B cell (primary cell): ENCODE results near the gene CYP4A22. TPM values are rescaled to one million over a fixed set of nuclear protein-coding genes. Genes with fewer than 3 reads are reported as not detected.
"Not testable (repeated sequence)": the region's sequence is repeated elsewhere in the genome, so short reads cannot be mapped to it uniquely, and the experiment has no call there.

ENCODE experiments used
- ATAC-seq: fragments of 200-7000 bp; cut with Tn5 transposase; one replicate; pipeline ENCODE4 v1.10.0; 2021; ENCODE audit warnings: low read depth, mild to moderate bottlenecking, moderate number of reproducible peaks, moderate library complexity
- CTCF ChIA-PET: fragments of 350-600 bp; sonication (Branson Sonifier 250); formaldehyde crosslinking; loops from one replicate; lab custom pipeline; 2021; ENCODE audit warnings: antibody characterized with exemption, inconsistent platforms; lab: Charles Lee
- POLR2A ChIA-PET: fragments of 350-600 bp; sonication (Branson Sonifier 250); formaldehyde crosslinking; loops from one replicate; lab custom pipeline; 2021; ENCODE audit warnings: antibody characterized with exemption; lab: Charles Lee
- DNase-seq: peaks from one replicate; pipeline ENCODE4 v3.0.0; 2013
- H2AFZ ChIP-seq: 2 replicates; pipeline ENCODE4 v1.6.1; 2012; ENCODE audit warnings: mild to moderate bottlenecking, low read depth, low read length; ENCODE audit not compliant: insufficient read depth, poor library complexity, severe bottlenecking
- H3K27ac ChIP-seq, 2 donors: 1 replicate in 1 of 2; 2 replicates in 1 of 2; pipeline ENCODE4 v1.5.1; 2012 to 2013; ENCODE audit warnings: low read length in 2 of 2, mild to moderate bottlenecking in 2 of 2, moderate library complexity in 1 of 2
- H3K27me3 ChIP-seq, 4 experiments: fragments of 200-600 bp in 1 of 4; sonication (generic) in 1 of 4; replicated peaks in 1 of 4; 1 replicate in 2 of 4; 2 replicates in 2 of 4; pipeline versions ENCODE4 v1.6.1 to v1.7.0; 2013 to 2016; ENCODE audit warnings: low read length in 3 of 4, mild to moderate bottlenecking in 2 of 4, mixed read lengths in 1 of 4, moderate library complexity in 1 of 4; ENCODE audit not compliant: insufficient read depth in 4 of 4, control insufficient read depth in 3 of 4; ENCODE audit errors: control extremely low read depth in 1 of 4
- H3K36me3 ChIP-seq, 2 experiments: replicated peaks in 1 of 2; 1 replicate in 1 of 2; 2 replicates in 1 of 2; pipeline versions ENCODE4 v1.6.1 to v1.7.1; 2013; ENCODE audit warnings: low read length in 1 of 2; ENCODE audit not compliant: insufficient read depth in 2 of 2, control insufficient read depth in 1 of 2; ENCODE audit errors: control extremely low read depth in 1 of 2, extremely low read depth in 1 of 2
- H3K4me1 ChIP-seq, 2 donors: fragments of 200-600 bp in 1 of 2; sonication (generic) in 1 of 2; 1 replicate in 1 of 2; 2 replicates in 1 of 2; pipeline versions ENCODE4 v1.5.1 to v1.6.1; 2013 to 2017; ENCODE audit warnings: low read length in 2 of 2; ENCODE audit not compliant: control insufficient read depth in 2 of 2, insufficient read depth in 2 of 2
- H3K4me2 ChIP-seq: replicated peaks from 2 replicates; pipeline ENCODE3; 2012; ENCODE audit warnings: mild to moderate bottlenecking, low read depth, low read length; ENCODE audit not compliant: poor library complexity, severe bottlenecking
- H3K4me3 ChIP-seq, 5 experiments: fragments of 200-600 bp in 1 of 5; sonication (generic) in 1 of 5; 1 replicate in 3 of 5; 2 replicates in 2 of 5; pipeline versions ENCODE4 v1.5.1 to v1.7.0; 2011 to 2016; ENCODE audit warnings: low read length in 4 of 5, mild to moderate bottlenecking in 4 of 5, low read depth in 2 of 5, control low read depth in 1 of 5, moderate library complexity in 1 of 5; ENCODE audit not compliant: insufficient read depth in 1 of 5; ENCODE audit errors: control extremely low read depth in 1 of 5, extremely low read depth in 1 of 5
- H3K79me2 ChIP-seq: fragments of 200-600 bp; sonication (generic); one replicate; pipeline ENCODE4 v1.6.0; 2016; ENCODE audit warnings: low read length; ENCODE audit not compliant: control insufficient read depth, insufficient read depth
- H3K9ac ChIP-seq: fragments of 200-600 bp; sonication (generic); 2 replicates; pipeline ENCODE4 v1.6.1; 2017; ENCODE audit warnings: mild to moderate bottlenecking, low read length, moderate library complexity
- H3K9me3 ChIP-seq, 3 donors: one replicate each; pipeline versions ENCODE4 v1.6.1 to v1.7.1; 2013; ENCODE audit warnings: low read length in 2 of 3; ENCODE audit not compliant: control insufficient read depth in 2 of 3, insufficient read depth in 1 of 3; ENCODE audit errors: control extremely low read depth in 1 of 3
- H4K20me1 ChIP-seq: 2 replicates; pipeline ENCODE4 v1.6.0; 2012; ENCODE audit warnings: mild to moderate bottlenecking, low read length; ENCODE audit not compliant: insufficient read depth, control insufficient read depth, poor library complexity, severe bottlenecking
- H3K27ac Mint-ChIP-seq: one replicate; pipeline ENCODE4 v1.8.0; 2021; ENCODE audit warnings: mixed read lengths
- H3K27me3 Mint-ChIP-seq: one replicate; pipeline ENCODE4 v1.8.0; 2021; ENCODE audit warnings: mixed read lengths
- H3K4me1 Mint-ChIP-seq: one replicate; pipeline ENCODE4 v1.8.0; 2021; ENCODE audit warnings: mixed read lengths
- H3K4me3 Mint-ChIP-seq: one replicate; pipeline ENCODE4 v1.8.0; 2021; ENCODE audit warnings: mixed read lengths
- H3K9me3 Mint-ChIP-seq: one replicate; pipeline ENCODE4 v1.8.0; 2022; ENCODE audit warnings: mixed read lengths; ENCODE audit not compliant: insufficient read depth
- CTCF ChIP-seq: fragments of 200-600 bp; IDR thresholded peaks from one replicate; pipeline ENCODE4 v1.8.0; 2022; ENCODE audit warnings: antibody characterized with exemption, mild to moderate bottlenecking
- EZH2 ChIP-seq: IDR thresholded peaks from 2 replicates; pipeline ENCODE4 v1.6.1; 2012; ENCODE audit warnings: borderline replicate concordance, low read depth, mild to moderate bottlenecking, moderate library complexity, low read length; ENCODE audit not compliant: insufficient read depth, poor library complexity, severe bottlenecking
- whole genome bisulfite sequencing: methylation state at CpG from one replicate; pipeline ENCODE4 v1.1.5; 2013; ENCODE audit warnings: missing lambda C conversion rate; ENCODE audit not compliant: insufficient coverage; 5-methylcytosine and 5-hydroxymethylcytosine counted together
- intact Hi-C: fragments of 100-400 bp; cut with micrococcal nuclease; formaldehyde crosslinking; loops from one replicate; pipeline ENCODE4 v1.10.0; 2022
- polyA plus RNA-seq: library from polyadenylated mRNA; depleted of rRNA; stranded (reverse); fragments of >200 nt; gene quantifications from 2 replicates; pipeline ENCODE4 v1.2.3, GENCODE V29; 2012
- total RNA-seq, 2 donors: library from RNA; stranded (reverse); fragments of 120-200 nt in 1 of 2; gene quantifications; 1 replicate in 1 of 2; 2 replicates in 1 of 2; pipeline versions ENCODE4 v1.2.3 to v1.2.4, GENCODE V29; 2013 to 2022

Gene CYP4A22
- total and polyA plus RNA-seq, 2 donors (not counting 1 experiment from before 2014, with no cell fraction given): not detected

GRCh38 chr1:47194311-47194710, 57.1 kb downstream of the CYP4A22 start:
- Histone ChIP-seq H3K4me1 (no peaks in the 10 kb centered on the region), H3K9me3 (no peaks in the 10 kb centered on the region), H3K4me3 (no peak overlapping the region), H3K9ac (no peak overlapping the region), H3K4me2 (no peak overlapping the region), H3K36me3 (no peaks in the 10 kb centered on the region), H3K27me3 (peaks cover 0 to 3% (median 0%) of the 10 kb centered on the region in 4 experiments), H3K79me2 (no peaks in the 10 kb centered on the region), H4K20me1 (no peaks in the 10 kb centered on the region), H3K27ac (no peak overlapping the region), H2AFZ (no peak overlapping the region)
- no peak for TF ChIP-seq CTCF
- TF ChIP-seq EZH2: no peak
- CTCF ChIA-PET: interaction anchor here (0.6 to 5.7 kb wide), 11 partner anchors 7 to 798 kb away, joined by 3 to 37 read pairs (median 4); no protein-coding TSS in a partner anchor
- intact Hi-C loops: loop anchor here (5.0 kb wide), 1 partner anchor 68 kb away; no protein-coding TSS in a partner anchor
- POLR2A ChIA-PET: no interaction called here
- Mint-ChIP-seq H3K27me3 (peaks cover 26% of the 10 kb centered on the region), H3K4me1 (no peaks in the 10 kb centered on the region), H3K9me3 (no peaks in the 10 kb centered on the region), H3K4me3 (no peak overlapping the region), H3K27ac (no peak overlapping the region)
- DNase-seq (no peak), ATAC-seq (no peak)

GRCh38 chr1:47195981-47196380, 58.7 kb downstream of the CYP4A22 start:
- H3K9ac ChIP-seq, POLR2A ChIA-PET, DNase-seq, CTCF ChIA-PET, ATAC-seq, H3K27me3 ChIP-seq, H3K4me1 Mint-ChIP-seq, H3K4me1 ChIP-seq, H3K36me3 ChIP-seq, H3K9me3 ChIP-seq, intact Hi-C loops, H3K4me3 Mint-ChIP-seq, H3K9me3 Mint-ChIP-seq, H3K4me2 ChIP-seq, H3K79me2 ChIP-seq, H3K4me3 ChIP-seq, H4K20me1 ChIP-seq, H3K27ac Mint-ChIP-seq, H2AFZ ChIP-seq, H3K27ac ChIP-seq: not testable (repeated sequence)
- peaks cover 32% of the 10 kb centered on the region for H3K27me3 Mint-ChIP-seq
- no CpG with 5 or more reads among the region's 9 CpGs for WGBS
